GM20000 (cell line): ENCODE data around the gene KIAA1671.

Experiments
- DNase-seq: peaks from one replicate; pipeline ENCODE4 v3.0.0; 2012; ENCODE audit warnings: low spot score
- CTCF ChIP-seq: IDR thresholded peaks from 2 replicates; pipeline ENCODE4 v1.5.1; 2012; ENCODE audit warnings: mild to moderate bottlenecking, control low read depth; ENCODE audit errors: extremely low read depth, missing control alignments

The KIAA1671 gene

GRCh38 chr22:24953384-24954113 lies 1.0 kb downstream of the KIAA1671 start:
- TF ChIP-seq CTCF, result no peak
- DNase-seq, result peak; percentile 20

GRCh38 chr22:24954114-24954463 lies 1.6 kb downstream of the KIAA1671 start:
- DNase-seq, result no peak
- TF ChIP-seq CTCF, result no peak

- no peak for TF ChIP-seq CTCF
- DNase-seq, result no peak
Measured at GRCh38 chr22:24954856-24955255, 2.3 kb downstream of the KIAA1671 start.

- no peak for DNase-seq
- no peak for TF ChIP-seq CTCF
Measured at GRCh38 chr22:24957043-24957442, 4.5 kb downstream of the KIAA1671 start.

GRCh38 chr22:24961217-24961844 lies 8.8 kb downstream of the KIAA1671 start:
- no peak for TF ChIP-seq CTCF
- DNase-seq, result no peak

GRCh38 chr22:24962094-24962493 lies 9.6 kb downstream of the KIAA1671 start:
- no peak for TF ChIP-seq CTCF

GRCh38 chr22:24962835-24963234 lies 10.3 kb downstream of the KIAA1671 start:
- no peak for DNase-seq
- TF ChIP-seq CTCF, result no peak

More at GRCh38 chr22:24962094-24962493, 9.6 kb downstream of the KIAA1671 start:
- DNase-seq, result no peak
